NT2/D1 (cell line): ENCODE data around the gene MYO7A.
"Not testable (repeated sequence)": the region's sequence is repeated elsewhere in the genome, so short reads cannot be mapped to it uniquely, and the experiment has no call there.

Source experiments
- DNase-seq: peaks from one replicate; pipeline ENCODE4 v3.0.0-alpha.2; 2011; ENCODE audit warnings: low read depth, low spot score
- H3K27me3 ChIP-seq: 2 replicates; pipeline ENCODE4 v1.6.0; 2011; ENCODE audit warnings: mild to moderate bottlenecking; ENCODE audit not compliant: insufficient read length, insufficient read depth
- H3K36me3 ChIP-seq: 2 replicates; pipeline ENCODE4 v1.6.1; 2011; ENCODE audit warnings: mild to moderate bottlenecking, low read length, mixed read lengths; ENCODE audit not compliant: insufficient read depth, insufficient read length
- H3K4me1 ChIP-seq: 2 replicates; pipeline ENCODE4 v1.5.1; 2011; ENCODE audit not compliant: insufficient read depth, insufficient read length
- H3K4me3 ChIP-seq: 2 replicates; pipeline ENCODE4 v1.5.1; 2011; ENCODE audit warnings: low read depth; ENCODE audit not compliant: insufficient read length
- H3K9ac ChIP-seq: 2 replicates; pipeline ENCODE4 v1.6.0; 2011; ENCODE audit warnings: low read depth; ENCODE audit not compliant: insufficient read length
- H3K9me3 ChIP-seq: 2 replicates; pipeline ENCODE4 v1.5.1; 2011; ENCODE audit warnings: mild to moderate bottlenecking, low read length; ENCODE audit not compliant: insufficient read depth
- SUZ12 ChIP-seq: IDR thresholded peaks from 2 replicates; pipeline ENCODE4 v1.6.1; 2011; ENCODE audit not compliant: insufficient read length, insufficient read depth; ENCODE audit errors: extremely low read depth
- YY1 ChIP-seq: IDR thresholded peaks from 2 replicates; pipeline ENCODE4 v1.6.1; 2011; ENCODE audit not compliant: insufficient read length, insufficient read depth
- ZNF274 ChIP-seq: IDR thresholded peaks from 2 replicates; pipeline ENCODE4 v1.6.1; 2011; ENCODE audit warnings: mild to moderate bottlenecking, low read depth, low read length

The MYO7A gene

GRCh38 chr11:77093987-77094840, 33.8 kb upstream of the MYO7A start:
- DNase-seq: no peak

GRCh38 chr11:77094841-77095365, 33.1 kb upstream of the MYO7A start:
- H3K9ac ChIP-seq: no peak overlapping the region
- no peak overlapping the region for H3K4me3 ChIP-seq
- H3K9me3 ChIP-seq: no peaks in the 10 kb centered on the region
- no peak for TF ChIP-seq ZNF274
- no peak for TF ChIP-seq YY1
- no peak for TF ChIP-seq SUZ12
- H3K27me3 ChIP-seq: no peaks in the 10 kb centered on the region
- no peaks in the 10 kb centered on the region for H3K36me3 ChIP-seq
- peaks cover 10% of the 10 kb centered on the region for H3K4me1 ChIP-seq
- no peak for DNase-seq

More at GRCh38 chr11:77093987-77094840, 33.8 kb upstream of the MYO7A start:
- H3K27me3 ChIP-seq: no peaks in the 10 kb centered on the region
- H3K9ac ChIP-seq: no peak overlapping the region
- no peak overlapping the region for H3K4me3 ChIP-seq
- H3K9me3 ChIP-seq: no peaks in the 10 kb centered on the region
- peaks cover 10% of the 10 kb centered on the region for H3K4me1 ChIP-seq
- no peaks in the 10 kb centered on the region for H3K36me3 ChIP-seq
- TF ChIP-seq YY1 (no peak), ZNF274 (no peak), SUZ12 (no peak)

GRCh38 chr11:77095551-77096490, 32.2 kb upstream of the MYO7A start:
- TF ChIP-seq YY1: no peak
- no peak for DNase-seq
- peaks cover 5% of the 10 kb centered on the region for H3K4me1 ChIP-seq
- H3K9me3 ChIP-seq: no peaks in the 10 kb centered on the region; the same call in 1 of the 2 replicates
- no peaks in the 10 kb centered on the region for H3K27me3 ChIP-seq
- no peak overlapping the region for H3K4me3 ChIP-seq
- H3K36me3 ChIP-seq: no peaks in the 10 kb centered on the region
- H3K9ac ChIP-seq: no peak overlapping the region

- H3K9me3 ChIP-seq: no peaks in the 10 kb centered on the region; the same call in 1 of the 2 replicates
- H3K27me3 ChIP-seq: no peaks in the 10 kb centered on the region
- TF ChIP-seq SUZ12: no peak
- no peak for TF ChIP-seq YY1
- no peak for TF ChIP-seq ZNF274
- no peak overlapping the region for H3K4me3 ChIP-seq
- H3K4me1 ChIP-seq: peaks cover under 1% of the 10 kb centered on the region
- no peaks in the 10 kb centered on the region for H3K36me3 ChIP-seq
- H3K9ac ChIP-seq: no peak overlapping the region
- DNase-seq: no peak
Observed at GRCh38 chr11:77096591-77097019, 31.4 kb upstream of the MYO7A start.

GRCh38 chr11:77097180-77097579, 30.9 kb upstream of the MYO7A start:
- H3K36me3 ChIP-seq, DNase-seq, H3K9me3 ChIP-seq, H3K27me3 ChIP-seq, H3K4me3 ChIP-seq, H3K9ac ChIP-seq, H3K4me1 ChIP-seq: not testable (repeated sequence)

- Histone ChIP-seq H3K9ac (no peak overlapping the region), H3K27me3 (no peaks in the 10 kb centered on the region), H3K36me3 (no peaks in the 10 kb centered on the region), H3K4me3 (no peak overlapping the region), H3K4me1 (no peaks in the 10 kb centered on the region), H3K9me3 (no peaks in the 10 kb centered on the region; the same call in 1 of the 2 replicates)
- TF ChIP-seq SUZ12: no peak
- no peak for TF ChIP-seq YY1
- TF ChIP-seq ZNF274: no peak
- no peak for DNase-seq
Observed at GRCh38 chr11:77100166-77101042, 27.6 kb upstream of the MYO7A start.
